ENCODE results near the gene SEZ6L. TPM values are rescaled to one million over a fixed set of nuclear protein-coding genes. Genes with fewer than 3 reads are reported as not detected.

SEZ6L gene
- total RNA-seq, 1 donor from 2014 or later = 0.05 TPM

DNA sequence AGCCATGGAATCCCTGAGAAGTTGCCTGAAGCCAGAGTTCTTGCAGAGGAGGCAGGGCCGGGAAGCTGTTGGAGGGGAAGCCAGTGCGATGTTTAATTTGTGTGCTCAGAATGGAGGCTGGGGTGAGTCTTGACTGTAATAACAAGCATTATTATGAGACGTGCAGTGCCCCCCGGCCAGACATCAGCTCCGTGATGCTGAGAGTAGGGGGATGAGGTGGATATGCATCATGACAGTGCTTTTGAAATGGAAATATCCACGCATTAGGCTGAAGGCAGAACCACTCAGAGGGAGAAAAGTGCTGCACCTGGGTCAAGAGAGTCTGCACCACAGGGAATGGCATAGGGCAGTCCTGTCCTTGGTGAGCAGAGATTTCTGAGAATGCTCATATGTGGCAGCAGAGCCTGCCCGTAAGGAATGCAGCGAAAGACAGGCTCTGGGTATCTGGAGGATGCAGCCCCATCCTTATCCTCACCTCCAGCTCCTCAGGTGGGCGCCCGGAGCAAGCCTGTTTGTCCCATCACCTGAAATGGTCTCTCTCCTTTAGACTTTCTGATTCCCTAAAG is 37.6 kb upstream of the SEZ6L start:
- H3K27me3 Mint-ChIP-seq (ENCODE audit: low read depth) = peaks cover 2% of the 10 kb centered on the region
- no peak for DNase-seq (ENCODE audit: low spot score)
- no peaks in the 10 kb centered on the region for H3K4me1 Mint-ChIP-seq (ENCODE audit: low read depth)
- no peaks in the 10 kb centered on the region for H3K9me3 Mint-ChIP-seq (ENCODE audit: low read depth)
- no peaks in the 10 kb centered on the region for H3K36me3 Mint-ChIP-seq (ENCODE audit: low read depth)
- TF ChIP-seq, protein P1, sequence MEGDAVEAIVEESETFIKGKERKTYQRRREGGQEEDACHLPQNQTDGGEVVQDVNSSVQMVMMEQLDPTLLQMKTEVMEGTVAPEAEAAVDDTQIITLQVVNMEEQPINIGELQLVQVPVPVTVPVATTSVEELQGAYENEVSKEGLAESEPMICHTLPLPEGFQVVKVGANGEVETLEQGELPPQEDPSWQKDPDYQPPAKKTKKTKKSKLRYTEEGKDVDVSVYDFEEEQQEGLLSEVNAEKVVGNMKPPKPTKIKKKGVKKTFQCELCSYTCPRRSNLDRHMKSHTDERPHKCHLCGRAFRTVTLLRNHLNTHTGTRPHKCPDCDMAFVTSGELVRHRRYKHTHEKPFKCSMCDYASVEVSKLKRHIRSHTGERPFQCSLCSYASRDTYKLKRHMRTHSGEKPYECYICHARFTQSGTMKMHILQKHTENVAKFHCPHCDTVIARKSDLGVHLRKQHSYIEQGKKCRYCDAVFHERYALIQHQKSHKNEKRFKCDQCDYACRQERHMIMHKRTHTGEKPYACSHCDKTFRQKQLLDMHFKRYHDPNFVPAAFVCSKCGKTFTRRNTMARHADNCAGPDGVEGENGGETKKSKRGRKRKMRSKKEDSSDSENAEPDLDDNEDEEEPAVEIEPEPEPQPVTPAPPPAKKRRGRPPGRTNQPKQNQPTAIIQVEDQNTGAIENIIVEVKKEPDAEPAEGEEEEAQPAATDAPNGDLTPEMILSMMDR (IDR thresholded peaks at IDR 0.05) = no peak
- no peak overlapping the region for H3K4me3 Mint-ChIP-seq (ENCODE audit: unreplicated experiment)
- no peak overlapping the region for H3K27ac Mint-ChIP-seq (ENCODE audit: unreplicated experiment)

DNA sequence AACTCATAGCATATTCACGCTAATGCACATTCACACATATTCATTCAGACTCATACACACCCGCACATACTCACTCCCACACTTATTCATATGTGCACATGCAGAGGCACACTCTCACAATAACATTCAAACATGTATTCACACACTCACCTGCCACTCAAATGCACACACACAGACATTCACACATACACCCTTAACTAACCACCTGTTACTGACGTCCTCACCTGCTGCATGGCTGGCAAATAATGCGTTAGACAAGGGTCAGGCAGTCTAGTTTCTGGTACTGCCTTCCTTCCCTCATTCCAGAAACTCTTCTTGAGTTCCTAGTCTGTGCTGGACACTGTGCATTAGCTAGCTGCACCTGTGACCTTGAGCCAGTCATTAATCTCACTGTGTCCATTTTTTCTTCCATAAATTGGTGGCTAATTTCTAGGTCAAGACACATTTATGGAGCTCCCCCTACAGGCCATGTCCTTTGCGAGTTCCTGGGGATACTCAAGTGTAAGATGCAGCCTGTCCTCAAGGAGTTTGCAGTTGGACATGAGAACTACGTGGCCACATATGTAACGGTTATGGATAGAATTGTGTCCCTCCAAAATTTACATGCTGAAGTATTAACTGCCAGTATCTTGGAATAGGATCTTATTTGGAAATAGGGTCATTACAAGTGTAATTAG is 34.5 kb upstream of the SEZ6L start:
- Mint-ChIP-seq H3K36me3 (ENCODE audit: low read depth) (no peaks in the 10 kb centered on the region), H3K27me3 (ENCODE audit: low read depth) (peaks cover 2% of the 10 kb centered on the region), H3K4me1 (ENCODE audit: low read depth) (no peaks in the 10 kb centered on the region), H3K27ac (ENCODE audit: unreplicated experiment) (no peak overlapping the region), H3K9me3 (ENCODE audit: low read depth) (no peaks in the 10 kb centered on the region), H3K4me3 (ENCODE audit: unreplicated experiment) (no peak overlapping the region)
- TF ChIP-seq, protein P1 (IDR thresholded peaks at IDR 0.05) = peak; percentile 8
- no peak for DNase-seq (ENCODE audit: low spot score)

DNA sequence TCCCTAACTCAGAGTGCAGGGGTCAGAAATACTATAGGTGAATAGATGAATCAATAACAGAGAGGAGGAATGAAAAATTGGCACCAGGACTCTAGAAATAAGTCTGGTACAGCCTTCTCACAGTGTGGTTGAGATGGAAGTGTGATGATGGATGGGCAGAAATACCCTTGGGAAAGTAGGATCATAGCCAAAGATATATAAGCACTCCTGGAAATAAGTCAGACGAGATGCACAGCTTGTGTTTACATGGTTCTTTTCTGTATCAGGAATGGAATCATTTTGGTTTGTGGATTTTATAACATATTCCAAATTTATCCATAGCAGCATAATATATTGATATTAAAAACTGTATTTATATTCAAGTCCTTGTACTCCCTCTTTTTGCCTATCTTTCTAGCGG is 33.5 kb upstream of the SEZ6L start:
- no peak for DNase-seq (ENCODE audit: low spot score)

DNA sequence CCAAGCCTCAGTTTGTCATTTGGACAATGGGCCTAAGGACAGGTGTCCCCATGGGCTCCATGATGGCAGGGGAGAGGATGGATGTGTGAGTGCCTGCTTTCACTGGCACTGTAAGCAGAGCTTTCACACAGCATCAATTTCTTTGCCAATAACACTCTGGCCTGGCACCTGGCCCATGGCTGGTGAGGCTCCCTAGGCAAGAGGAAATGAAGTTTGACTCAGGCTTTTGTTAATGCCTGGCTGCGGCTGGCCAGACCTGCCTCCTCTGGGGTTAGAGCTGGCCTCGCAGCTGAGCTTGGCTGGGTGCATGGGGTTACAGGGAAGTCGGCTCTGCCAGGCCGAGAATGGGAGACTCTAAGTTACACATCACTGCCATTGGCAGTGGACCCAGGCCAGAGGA is 30.0 kb upstream of the SEZ6L start:
- no peak for DNase-seq (ENCODE audit: low spot score)
- no peak overlapping the region for H3K4me3 Mint-ChIP-seq (ENCODE audit: unreplicated experiment)
- TF ChIP-seq, protein P1 (IDR thresholded peaks at IDR 0.05) = no peak
- H3K36me3 Mint-ChIP-seq (ENCODE audit: low read depth) = no peaks in the 10 kb centered on the region
- H3K9me3 Mint-ChIP-seq (ENCODE audit: low read depth) = no peaks in the 10 kb centered on the region
- no peaks in the 10 kb centered on the region for H3K4me1 Mint-ChIP-seq (ENCODE audit: low read depth)
- peaks cover 2% of the 10 kb centered on the region for H3K27me3 Mint-ChIP-seq (ENCODE audit: low read depth)
- H3K27ac Mint-ChIP-seq (ENCODE audit: unreplicated experiment) = no peak overlapping the region

More for the DNA sequence above, 33.5 kb upstream of the SEZ6L start:
- Mint-ChIP-seq H3K4me3 (ENCODE audit: unreplicated experiment) (no peak overlapping the region), H3K4me1 (ENCODE audit: low read depth) (no peaks in the 10 kb centered on the region), H3K36me3 (ENCODE audit: low read depth) (no peaks in the 10 kb centered on the region), H3K9me3 (ENCODE audit: low read depth) (no peaks in the 10 kb centered on the region), H3K27me3 (ENCODE audit: low read depth) (peaks cover 2% of the 10 kb centered on the region), H3K27ac (ENCODE audit: unreplicated experiment) (no peak overlapping the region)
- TF ChIP-seq, protein P1 (IDR thresholded peaks at IDR 0.05) = no peak

DNA sequence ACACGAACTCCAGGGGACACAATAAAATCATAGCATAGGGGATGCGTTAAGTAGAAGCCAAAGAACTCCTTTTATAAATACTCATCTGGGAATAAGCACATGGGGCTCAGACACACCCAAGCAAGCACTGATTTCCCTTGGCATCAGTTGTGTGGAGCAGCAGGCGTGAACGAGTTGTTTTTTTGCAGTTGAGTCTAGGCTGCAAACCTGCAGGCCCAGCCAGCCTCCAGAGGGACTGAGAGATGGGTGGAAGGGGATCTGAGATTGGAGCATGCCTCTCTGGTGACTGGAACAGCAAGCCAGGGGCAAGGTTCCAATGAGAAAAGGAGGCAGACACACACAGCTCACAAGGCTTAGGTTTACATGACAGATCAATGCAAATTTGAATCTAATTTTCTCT is 27.4 kb upstream of the SEZ6L start:
- no peak overlapping the region for H3K27ac Mint-ChIP-seq (ENCODE audit: unreplicated experiment)
- TF ChIP-seq, protein P1 (IDR thresholded peaks at IDR 0.05) = no peak
- no peaks in the 10 kb centered on the region for H3K36me3 Mint-ChIP-seq (ENCODE audit: low read depth)
- peaks cover 2% of the 10 kb centered on the region for H3K27me3 Mint-ChIP-seq (ENCODE audit: low read depth)
- DNase-seq (ENCODE audit: low spot score) = no peak
- H3K4me3 Mint-ChIP-seq (ENCODE audit: unreplicated experiment) = no peak overlapping the region
- H3K9me3 Mint-ChIP-seq (ENCODE audit: low read depth) = no peaks in the 10 kb centered on the region
- no peaks in the 10 kb centered on the region for H3K4me1 Mint-ChIP-seq (ENCODE audit: low read depth)
